ENCODE measurements around the gene ABHD16B.
"Not testable (repeated sequence)": the region's sequence is repeated elsewhere in the genome, so short reads cannot be mapped to it uniquely, and the experiment has no call there.

The ABHD16B gene

GRCh38 chr20:63876489-63877036, 15.3 kb downstream of the ABHD16B start:
- H3K9me3 ChIP-seq (ENCODE audit: control insufficient read depth, low read length): no peaks in the 10 kb centered on the region
- no peak overlapping the region for H3K9ac ChIP-seq (ENCODE audit: low read length)
- peaks cover 9% of the 10 kb centered on the region for H3K36me3 ChIP-seq (ENCODE audit: control insufficient read depth, insufficient read depth, low read length)
- H3K4me3 ChIP-seq (ENCODE audit: low read length): no peak overlapping the region
- H3K27me3 ChIP-seq (ENCODE audit: control insufficient read depth, insufficient read depth, low read length): no peaks in the 10 kb centered on the region
- no peaks in the 10 kb centered on the region for H3K4me1 ChIP-seq (ENCODE audit: control insufficient read depth, insufficient read depth, low read length)

GRCh38 chr20:63877755-63878470, 16.6 kb downstream of the ABHD16B start:
- no peaks in the 10 kb centered on the region for H3K27me3 ChIP-seq (ENCODE audit: control insufficient read depth, insufficient read depth, low read length)
- H3K36me3 ChIP-seq (ENCODE audit: control insufficient read depth, insufficient read depth, low read length): peaks cover 9% of the 10 kb centered on the region
- H3K9me3 ChIP-seq (ENCODE audit: control insufficient read depth, low read length): no peaks in the 10 kb centered on the region
- H3K4me3 ChIP-seq (ENCODE audit: low read length): no peak overlapping the region
- peaks cover 8% of the 10 kb centered on the region for H3K4me1 ChIP-seq (ENCODE audit: control insufficient read depth, insufficient read depth, low read length)
- no peak overlapping the region for H3K9ac ChIP-seq (ENCODE audit: low read length)

- Histone ChIP-seq H3K27me3 (ENCODE audit: control insufficient read depth, insufficient read depth, low read length) (no peaks in the 10 kb centered on the region), H3K9me3 (ENCODE audit: control insufficient read depth, low read length) (no peaks in the 10 kb centered on the region), H3K36me3 (ENCODE audit: control insufficient read depth, insufficient read depth, low read length) (peaks cover 9% of the 10 kb centered on the region), H3K9ac (ENCODE audit: low read length) (no peak overlapping the region), H3K4me3 (ENCODE audit: low read length) (no peak overlapping the region), H3K4me1 (ENCODE audit: control insufficient read depth, insufficient read depth, low read length) (peaks cover 8% of the 10 kb centered on the region)
These were observed 17.8 kb downstream of the ABHD16B start for GRCh38 chr20:63878899-63879663.

GRCh38 chr20:63880901-63881300, 19.6 kb downstream of the ABHD16B start:
- H3K9me3 ChIP-seq (ENCODE audit: control insufficient read depth, low read length); H3K9ac ChIP-seq (ENCODE audit: low read length); H3K4me3 ChIP-seq (ENCODE audit: low read length); H3K36me3 ChIP-seq (ENCODE audit: control insufficient read depth, insufficient read depth, low read length); H3K27me3 ChIP-seq (ENCODE audit: control insufficient read depth, insufficient read depth, low read length): not testable (repeated sequence)
- peaks cover 13% of the 10 kb centered on the region for H3K4me1 ChIP-seq (ENCODE audit: control insufficient read depth, insufficient read depth, low read length)

- Histone ChIP-seq H3K36me3 (ENCODE audit: control insufficient read depth, insufficient read depth, low read length) (no peaks in the 10 kb centered on the region), H3K4me3 (ENCODE audit: low read length) (no peak overlapping the region), H3K4me1 (ENCODE audit: control insufficient read depth, insufficient read depth, low read length) (peaks cover 13% of the 10 kb centered on the region), H3K27me3 (ENCODE audit: control insufficient read depth, insufficient read depth, low read length) (no peaks in the 10 kb centered on the region), H3K9me3 (ENCODE audit: control insufficient read depth, low read length) (no peaks in the 10 kb centered on the region), H3K9ac (ENCODE audit: low read length) (no peak overlapping the region)
These were observed 20.3 kb downstream of the ABHD16B start for GRCh38 chr20:63881451-63882226.

- no peaks in the 10 kb centered on the region for H3K27me3 ChIP-seq (ENCODE audit: control insufficient read depth, insufficient read depth, low read length)
- peaks cover 13% of the 10 kb centered on the region for H3K4me1 ChIP-seq (ENCODE audit: control insufficient read depth, insufficient read depth, low read length)
- no peak overlapping the region for H3K4me3 ChIP-seq (ENCODE audit: low read length)
- H3K9me3 ChIP-seq (ENCODE audit: control insufficient read depth, low read length): no peaks in the 10 kb centered on the region
- no peak overlapping the region for H3K9ac ChIP-seq (ENCODE audit: low read length)
- H3K36me3 ChIP-seq (ENCODE audit: control insufficient read depth, insufficient read depth, low read length): no peaks in the 10 kb centered on the region
These were observed 21.2 kb downstream of the ABHD16B start for GRCh38 chr20:63882257-63883200.

GRCh38 chr20:63883201-63883593, 21.9 kb downstream of the ABHD16B start:
- no peak overlapping the region for H3K9ac ChIP-seq (ENCODE audit: low read length)
- no peaks in the 10 kb centered on the region for H3K36me3 ChIP-seq (ENCODE audit: control insufficient read depth, insufficient read depth, low read length)
- peaks cover 13% of the 10 kb centered on the region for H3K4me1 ChIP-seq (ENCODE audit: control insufficient read depth, insufficient read depth, low read length)

GRCh38 chr20:63884506-63885263, 23.4 kb downstream of the ABHD16B start:
- Histone ChIP-seq H3K27me3 (ENCODE audit: control insufficient read depth, insufficient read depth, low read length) (no peaks in the 10 kb centered on the region), H3K4me3 (ENCODE audit: low read length) (no peak overlapping the region), H3K4me1 (ENCODE audit: control insufficient read depth, insufficient read depth, low read length) (peaks cover 13% of the 10 kb centered on the region), H3K36me3 (ENCODE audit: control insufficient read depth, insufficient read depth, low read length) (peaks cover 2% of the 10 kb centered on the region), H3K9ac (ENCODE audit: low read length) (no peak overlapping the region), H3K9me3 (ENCODE audit: control insufficient read depth, low read length) (no peaks in the 10 kb centered on the region)

More at GRCh38 chr20:63883201-63883593, 21.9 kb downstream of the ABHD16B start:
- Histone ChIP-seq H3K9me3 (ENCODE audit: control insufficient read depth, low read length) (no peaks in the 10 kb centered on the region), H3K4me3 (ENCODE audit: low read length) (no peak overlapping the region), H3K27me3 (ENCODE audit: control insufficient read depth, insufficient read depth, low read length) (no peaks in the 10 kb centered on the region)

- Histone ChIP-seq H3K4me1 (ENCODE audit: control insufficient read depth, insufficient read depth, low read length) (peaks cover 13% of the 10 kb centered on the region), H3K36me3 (ENCODE audit: control insufficient read depth, insufficient read depth, low read length) (peaks cover 9% of the 10 kb centered on the region), H3K9me3 (ENCODE audit: control insufficient read depth, low read length) (no peaks in the 10 kb centered on the region), H3K9ac (ENCODE audit: low read length) (no peak overlapping the region), H3K27me3 (ENCODE audit: control insufficient read depth, insufficient read depth, low read length) (no peaks in the 10 kb centered on the region), H3K4me3 (ENCODE audit: low read length) (no peak overlapping the region)
These were observed 24.2 kb downstream of the ABHD16B start for GRCh38 chr20:63885264-63886053.

GRCh38 chr20:63886054-63886419, 24.7 kb downstream of the ABHD16B start:
- peaks cover 13% of the 10 kb centered on the region for H3K4me1 ChIP-seq (ENCODE audit: control insufficient read depth, insufficient read depth, low read length)
- peaks cover 9% of the 10 kb centered on the region for H3K36me3 ChIP-seq (ENCODE audit: control insufficient read depth, insufficient read depth, low read length)
- no peak overlapping the region for H3K4me3 ChIP-seq (ENCODE audit: low read length)

More at GRCh38 chr20:63886054-63886419, 24.7 kb downstream of the ABHD16B start:
- Histone ChIP-seq H3K27me3 (ENCODE audit: control insufficient read depth, insufficient read depth, low read length) (no peaks in the 10 kb centered on the region), H3K9me3 (ENCODE audit: control insufficient read depth, low read length) (no peaks in the 10 kb centered on the region), H3K9ac (ENCODE audit: low read length) (no peak overlapping the region)

Measured in mucosa of stomach (tissue), 1 donor.